ENCODE measurements around the gene TRPM4.
"Not testable (repeated sequence)": the region's sequence is repeated elsewhere in the genome, so short reads cannot be mapped to it uniquely, and the experiment has no call there.

Gene TRPM4

GRCh38 chr19:49151267-49152118, 6.1 kb upstream of the TRPM4 start:
- peak; percentile 90 for DNase-seq (ENCODE audit: low spot score)

GRCh38 chr19:49152119-49152550, 5.5 kb upstream of the TRPM4 start:
- no peak for DNase-seq (ENCODE audit: low spot score)

GRCh38 chr19:49153167-49153809, 4.3 kb upstream of the TRPM4 start:
- DNase-seq (ENCODE audit: low spot score), result no peak

- no peak for DNase-seq (ENCODE audit: low spot score)
Measured at GRCh38 chr19:49154279-49154678, 3.3 kb upstream of the TRPM4 start.

- no peak for DNase-seq (ENCODE audit: low spot score)
Measured at GRCh38 chr19:49155005-49155819, 2.4 kb upstream of the TRPM4 start, which contains the start of gene HRC. Gene HRC, minus strand, starts transcription at chr19:49155396. Its CDS starts 159 bp downstream, at chr19:49155237.

GRCh38 chr19:49155820-49156346, 1.7 kb upstream of the TRPM4 start:
- DNase-seq (ENCODE audit: low spot score), result no peak

GRCh38 chr19:49160450-49161189, 3.0 kb downstream of the TRPM4 start:
- DNase-seq (ENCODE audit: low spot score), result no peak

GRCh38 chr19:49161987-49162386, 4.4 kb downstream of the TRPM4 start:
- DNase-seq (ENCODE audit: low spot score), result peak; percentile 60

GRCh38 chr19:49165111-49165750, 7.6 kb downstream of the TRPM4 start:
- DNase-seq (ENCODE audit: low spot score), result no peak

- DNase-seq (ENCODE audit: low spot score), result no peak
Measured at GRCh38 chr19:49165865-49166301, 8.3 kb downstream of the TRPM4 start.

- DNase-seq (ENCODE audit: low spot score), result no peak
Measured at GRCh38 chr19:49167857-49168409, 10.3 kb downstream of the TRPM4 start.

GRCh38 chr19:49168421-49168820, 10.8 kb downstream of the TRPM4 start:
- no peak for DNase-seq (ENCODE audit: low spot score)

- no peak for DNase-seq (ENCODE audit: low spot score)
Measured at GRCh38 chr19:49173198-49173597, 15.6 kb downstream of the TRPM4 start.

GRCh38 chr19:49180659-49181058, 23.1 kb downstream of the TRPM4 start:
- DNase-seq (ENCODE audit: low spot score), result no peak

- DNase-seq (ENCODE audit: low spot score), result not testable (repeated sequence)
Measured at GRCh38 chr19:49182010-49182847, 24.6 kb downstream of the TRPM4 start.

GRCh38 chr19:49182848-49183375, 25.3 kb downstream of the TRPM4 start:
- DNase-seq (ENCODE audit: low spot score), result no peak

GRCh38 chr19:49186108-49186507, 28.5 kb downstream of the TRPM4 start:
- no peak for DNase-seq (ENCODE audit: low spot score)

- no peak for DNase-seq (ENCODE audit: low spot score)
Measured at GRCh38 chr19:49188626-49189200, 31.1 kb downstream of the TRPM4 start.

- DNase-seq (ENCODE audit: low spot score), result no peak
Measured at GRCh38 chr19:49189259-49189658, 31.7 kb downstream of the TRPM4 start.

Data from COLO829 (cell line).